G401 (cell line): ENCODE data around the gene ERF. TPM values are rescaled to one million over a fixed set of nuclear protein-coding genes. Genes with fewer than 3 reads are reported as not detected.

Experiments
- DNase-seq: peaks from one replicate; pipeline ENCODE4 v3.0.0-alpha.2; 2015; ENCODE audit warnings: low spot score
- in situ Hi-C: cut with HindIII; loops from 2 replicates; pipeline ENCODE4 v1.10.0; 2016; ENCODE audit warnings: low sequenced_read_pairs, mixed read lengths
- total RNA-seq: library from RNA; depleted of rRNA; stranded (reverse); fragments of >200 nt; shearing (Covaris generic); gene quantifications from 2 replicates; pipeline ENCODE4 v1.2.3, GENCODE V29; 2014

ERF gene
- total RNA-seq, 1 experiment from 2014 or later = 157 TPM

DNA sequence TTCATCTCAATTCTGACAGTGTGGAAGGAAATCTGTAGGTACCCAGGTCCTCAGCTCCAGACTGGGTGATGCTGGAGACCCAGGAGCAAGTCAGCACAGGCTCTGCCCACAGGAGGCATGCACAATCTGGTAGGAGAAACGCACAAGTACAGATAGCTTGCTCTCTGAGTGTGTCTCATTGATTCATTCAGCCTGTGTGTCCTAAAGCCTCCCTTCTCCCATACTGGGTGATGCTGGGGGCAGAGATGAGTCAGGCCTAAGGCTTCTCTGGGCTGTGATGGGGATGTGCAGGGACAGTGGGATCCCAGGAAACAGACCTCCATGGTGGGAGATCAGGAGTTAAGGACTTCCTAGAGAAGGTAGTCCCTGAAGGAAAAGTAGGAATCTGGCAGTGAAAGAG, 28.0 kb downstream of the ERF start:
- in situ Hi-C loops = no loop called here
- no peak for DNase-seq

DNA sequence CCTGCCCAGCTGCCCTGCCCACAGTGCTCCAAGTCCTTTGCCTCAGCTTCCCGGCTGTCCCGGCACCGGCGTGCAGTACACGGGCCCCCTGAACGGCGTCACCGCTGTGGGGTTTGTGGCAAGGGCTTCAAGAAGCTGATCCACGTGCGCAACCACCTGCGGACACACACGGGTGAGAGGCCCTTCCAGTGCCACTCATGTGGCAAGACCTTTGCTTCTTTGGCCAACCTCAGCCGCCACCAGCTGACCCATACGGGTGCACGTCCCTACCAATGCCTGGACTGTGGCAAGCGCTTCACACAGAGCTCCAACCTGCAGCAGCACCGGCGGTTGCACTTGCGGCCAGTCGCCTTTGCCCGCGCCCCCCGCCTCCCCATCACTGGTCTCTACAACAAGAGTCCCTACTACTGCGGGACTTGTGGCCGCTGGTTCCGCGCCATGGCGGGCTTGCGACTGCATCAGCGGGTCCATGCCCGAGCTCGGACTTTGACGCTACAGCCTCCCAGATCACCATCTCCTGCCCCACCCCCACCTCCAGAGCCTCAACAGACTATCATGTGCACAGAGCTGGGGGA, 29.1 kb downstream of the ERF start:
- in situ Hi-C loops = no loop called here
- no peak for DNase-seq

GRCh38 chr19:42224940-42225717, 29.8 kb downstream of the ERF start:
- DNase-seq = no peak
- in situ Hi-C loops = no loop called here

GRCh38 chr19:42220751-42221097, 34.2 kb downstream of the ERF start:
- no peak for DNase-seq

GRCh38 chr19:42219812-42220750, 34.8 kb downstream of the ERF start, which contains the start of gene ZNF526:
Gene ZNF526, plus strand, starts transcription at chr19:42220312. Its CDS starts 4,092 bp downstream, at chr19:42224404.
- DNase-seq = peak; percentile 98
- in situ Hi-C loops = no loop called here

More at GRCh38 chr19:42220751-42221097, 34.2 kb downstream of the ERF start:
- in situ Hi-C loops = no loop called here

DNA sequence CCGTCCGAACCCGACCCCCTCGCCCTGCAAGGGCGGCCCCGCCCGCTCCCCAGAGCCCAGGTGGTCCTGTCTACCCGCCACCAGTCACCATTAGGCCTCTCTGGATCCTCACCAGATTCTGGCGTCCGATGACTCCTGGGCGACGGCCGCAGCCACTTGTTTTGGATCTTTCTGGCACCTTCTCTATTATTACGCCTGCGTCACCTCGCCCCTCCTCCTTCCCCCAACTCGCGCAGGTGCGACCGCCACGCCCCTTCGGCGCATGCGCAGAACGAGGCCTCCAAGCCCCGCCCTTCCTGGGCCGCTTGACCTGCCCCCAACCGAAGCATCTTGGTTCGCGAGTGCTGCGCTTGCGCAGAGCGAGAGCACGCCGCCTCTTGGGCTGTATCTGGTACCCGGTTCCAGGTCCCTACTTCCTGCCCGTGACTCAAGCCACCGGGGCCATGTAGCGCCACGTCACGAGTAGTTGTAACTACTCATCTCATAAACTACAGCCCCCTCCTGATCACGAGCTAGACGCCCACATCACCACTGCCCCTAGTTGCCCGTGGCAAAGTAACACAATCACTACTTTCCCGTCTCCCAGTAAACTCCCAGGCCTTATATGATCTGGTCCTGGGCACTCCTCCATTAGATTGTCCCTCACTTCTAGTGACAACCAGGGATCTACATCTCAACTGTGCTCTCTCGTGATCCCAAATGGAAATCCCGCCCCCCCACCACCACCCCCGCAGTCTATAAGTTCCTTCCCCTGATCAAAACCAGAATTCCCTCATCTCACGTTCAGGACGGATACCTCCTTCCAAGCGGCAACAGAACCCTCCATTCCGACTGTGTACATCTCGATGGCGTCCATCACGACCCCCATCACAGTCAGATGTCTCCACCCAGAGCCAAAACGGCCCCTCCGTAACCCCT, 37.1 kb downstream of the ERF start, which contains the start of gene DEDD2:
Gene DEDD2 (minus strand): TSS at position 158 of the 918 bp plus-strand sequence. CDS start 670 bp downstream, outside the sequence.
- in situ Hi-C loops = no loop called here
- peak; percentile 97 for DNase-seq

DNA sequence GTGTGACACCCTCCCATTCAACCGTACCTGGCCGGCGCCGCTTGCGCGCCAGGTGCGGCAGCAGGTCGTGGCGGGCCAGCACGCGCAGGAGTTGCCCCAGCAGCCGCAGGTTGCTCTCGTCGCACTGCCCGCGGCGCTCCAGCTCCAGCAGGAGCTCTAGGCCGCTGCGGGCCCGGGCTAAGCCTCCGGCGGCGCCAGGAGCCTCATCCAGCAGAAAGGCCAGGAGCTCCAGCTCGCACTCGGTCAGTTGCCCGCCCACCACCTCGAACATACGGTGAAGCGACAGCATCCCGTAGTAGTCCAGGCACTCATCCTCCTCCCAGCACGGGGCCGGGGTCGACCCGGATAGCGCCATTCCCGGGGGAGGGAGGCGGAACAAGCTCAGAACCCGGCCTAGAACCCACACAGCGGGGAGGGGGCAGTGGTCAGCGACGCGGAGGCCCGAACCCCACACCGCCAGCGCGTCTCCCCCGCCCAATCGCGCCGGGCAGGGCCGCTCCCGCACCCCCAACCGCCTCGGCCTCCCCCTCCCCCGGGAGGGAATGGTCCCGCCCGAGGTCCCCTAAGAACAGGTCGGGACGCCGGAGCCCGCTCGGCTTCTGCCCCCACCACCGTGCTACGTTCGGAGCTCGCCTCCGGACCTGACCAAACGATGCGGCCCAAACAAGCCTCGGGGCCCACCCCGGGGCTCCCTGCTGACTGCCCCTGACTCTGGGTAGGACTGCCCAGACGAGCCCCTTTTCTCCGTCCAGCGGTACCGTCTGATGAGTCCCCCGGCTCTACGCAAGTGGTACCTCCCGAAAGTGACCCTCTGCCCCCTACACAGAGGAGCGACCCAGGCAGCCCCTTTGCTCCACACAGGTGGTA, 38.0 kb downstream of the ERF start:
- DNase-seq = peak; percentile 57
- in situ Hi-C loops = no loop called here

DNA sequence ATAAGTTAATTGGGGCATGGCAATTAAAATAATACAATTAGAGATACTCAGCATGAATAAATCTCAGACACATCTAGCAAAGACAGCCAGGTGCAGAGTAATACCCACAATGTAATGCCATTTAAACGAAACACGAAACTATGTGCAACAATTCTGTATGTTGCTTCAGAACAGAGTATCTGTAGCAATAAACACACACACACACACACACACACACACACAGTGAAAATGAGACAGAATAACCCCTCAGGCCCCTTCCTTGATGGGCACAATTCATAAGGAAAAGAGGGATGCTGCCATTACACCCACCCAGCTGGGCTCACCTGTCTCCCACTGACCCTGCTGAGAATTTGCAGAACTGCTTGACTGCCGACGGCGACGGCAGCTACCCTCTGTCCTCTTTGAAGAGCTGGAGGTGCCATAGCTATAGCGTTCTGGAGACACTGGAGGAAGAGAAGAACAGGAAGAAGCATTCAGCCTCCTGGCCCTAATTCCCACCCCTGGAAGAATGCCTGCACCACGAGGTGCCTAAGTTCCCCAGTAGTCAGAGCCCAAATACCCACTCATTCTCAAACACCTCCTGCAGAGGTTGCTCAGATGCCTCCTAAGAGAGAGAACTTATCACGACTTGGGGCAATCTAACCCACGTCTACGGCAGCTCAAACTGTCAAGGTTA, 40.0 kb downstream of the ERF start:
- DNase-seq = no peak
- in situ Hi-C loops = no loop called here

- in situ Hi-C loops = no loop called here
- no peak for DNase-seq
These were observed 42.0 kb downstream of the ERF start for GRCh38 chr19:42212886-42213285.

DNA sequence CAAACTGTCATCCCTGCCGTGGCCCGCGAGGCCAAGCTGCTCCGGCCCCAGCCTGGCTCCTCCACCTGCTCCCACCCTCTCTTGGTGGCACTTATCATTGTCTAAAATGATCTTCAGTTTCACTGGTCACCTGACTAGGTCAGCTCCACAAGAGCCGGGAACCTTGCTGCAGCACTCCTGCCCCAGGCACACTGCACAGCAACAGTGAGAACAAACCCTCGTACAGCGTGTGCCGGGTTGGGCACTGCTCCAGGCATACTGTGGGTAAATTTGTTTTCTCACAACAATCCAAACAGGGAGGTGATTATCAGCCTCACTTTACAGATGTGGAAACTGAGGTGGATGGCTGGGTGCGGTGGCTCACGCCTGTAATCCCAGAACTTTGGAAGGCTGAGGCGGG, 46.3 kb downstream of the ERF start:
- in situ Hi-C loops = no loop called here
- DNase-seq = no peak

GRCh38 chr19:42207767-42208271, 47.1 kb downstream of the ERF start:
- no peak for DNase-seq
- in situ Hi-C loops = no loop called here

DNA sequence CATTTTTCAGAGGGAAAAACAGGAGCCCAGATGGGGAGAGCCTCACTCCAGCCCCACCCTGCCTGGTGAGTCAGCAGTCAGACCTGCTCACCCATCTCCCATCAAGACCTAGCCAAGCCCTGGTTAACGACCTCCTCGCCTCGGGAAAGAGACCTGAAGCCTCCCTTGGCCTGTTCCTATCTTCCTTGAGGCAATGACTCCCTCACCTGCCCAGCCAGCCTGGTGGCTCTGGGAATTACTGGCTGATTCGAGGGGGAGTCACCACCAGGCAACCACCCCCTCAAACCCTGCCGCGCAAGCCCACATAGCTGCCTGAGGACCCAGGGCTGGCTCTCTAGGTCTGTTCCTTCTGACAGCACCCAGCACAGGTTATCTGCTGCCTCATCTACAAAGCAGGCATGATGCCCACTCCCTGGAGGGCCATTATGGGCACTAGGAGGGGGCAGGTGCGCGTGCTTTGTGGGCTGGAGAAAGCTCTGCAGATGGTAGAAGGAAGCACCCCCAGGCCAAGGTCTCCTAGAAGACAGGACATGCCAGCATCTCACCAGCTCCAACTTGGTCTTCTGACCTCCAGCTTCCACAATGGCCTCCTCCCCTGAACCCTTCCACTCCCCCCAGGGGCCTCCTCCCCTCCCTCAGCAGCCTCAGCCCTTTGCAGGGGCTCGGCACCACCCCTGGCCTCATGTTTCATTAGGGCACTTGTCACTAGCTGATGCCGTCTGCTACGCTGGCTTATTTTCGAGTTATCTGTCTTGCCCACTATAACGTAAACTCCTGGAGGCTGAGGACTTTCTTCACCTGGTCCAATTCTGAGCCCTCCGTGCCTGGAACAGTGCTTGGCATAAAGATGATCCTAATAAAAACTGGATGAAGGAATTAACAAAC, 47.8 kb downstream of the ERF start:
- in situ Hi-C loops = no loop called here
- no peak for DNase-seq

DNA sequence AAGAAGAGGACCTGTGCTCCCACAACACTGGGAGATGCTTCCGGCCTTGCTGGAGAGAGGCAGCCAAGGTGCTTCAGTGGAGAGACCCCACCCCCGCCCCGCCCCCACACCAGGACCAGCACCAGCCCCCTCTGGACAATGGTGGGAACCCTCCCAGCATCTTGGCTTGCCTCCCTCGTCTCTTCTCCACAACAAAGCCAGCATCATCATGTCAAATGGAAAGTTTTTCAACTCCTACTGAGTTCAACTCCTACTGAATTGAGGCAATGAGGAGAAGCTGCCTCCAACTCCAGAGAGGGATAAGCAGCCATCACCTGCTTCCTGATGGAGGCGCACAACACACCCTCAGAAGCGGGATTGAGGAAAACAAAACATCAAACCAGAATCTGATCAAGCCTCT, 50.3 kb downstream of the ERF start:
- in situ Hi-C loops = no loop called here

GRCh38 chr19:42203700-42204099, 51.2 kb downstream of the ERF start:
- in situ Hi-C loops = no loop called here

More for the DNA sequence above, 50.3 kb downstream of the ERF start:
- DNase-seq = no peak

DNA sequence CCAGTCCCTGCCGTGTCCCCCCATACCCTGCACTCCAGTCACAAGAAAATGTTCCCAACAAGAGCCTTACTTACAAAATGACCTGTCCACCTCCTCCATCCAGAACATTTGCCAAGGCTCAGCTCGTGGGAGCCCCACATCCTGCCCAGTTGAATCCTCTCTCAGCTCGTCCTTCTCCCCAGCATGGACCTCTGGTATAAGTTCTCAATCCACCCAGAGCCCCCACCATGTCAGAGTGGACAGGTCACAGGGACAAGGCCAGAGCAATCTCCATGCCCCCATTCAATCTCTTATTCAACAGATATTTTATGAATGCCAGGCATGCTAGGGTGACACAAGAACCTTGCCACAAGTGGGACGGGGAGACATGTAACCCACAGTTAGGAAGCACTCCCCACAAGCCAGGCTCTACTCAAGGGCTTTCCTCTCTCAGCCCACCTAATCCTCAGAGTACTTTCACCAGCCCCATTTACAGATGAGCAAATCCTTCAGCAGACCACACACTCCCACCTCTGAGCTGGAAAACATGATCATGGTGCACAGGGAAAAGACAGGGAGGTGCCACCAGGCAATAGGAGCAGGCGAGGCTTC, 52.5 kb downstream of the ERF start:
- no peak for DNase-seq
- in situ Hi-C loops = no loop called here

More at GRCh38 chr19:42203700-42204099, 51.2 kb downstream of the ERF start:
- DNase-seq = no peak
